HEK293 (cell line): ENCODE measurements around the gene ANKRD9.

Experiments
- BCL11A ChIP-seq: fragments of 450-650 bp; formaldehyde crosslinking; IDR thresholded peaks from 2 replicates; pipeline ENCODE4 v1.5.1; 2016; ENCODE audit warnings: low read depth, missing biosample characterization, missing genetic modification characterization
- EGR2 ChIP-seq: fragments of 450-650 bp; formaldehyde crosslinking; IDR thresholded peaks from 2 replicates; pipeline ENCODE4 v1.5.1; 2016; ENCODE audit warnings: low read depth, missing biosample characterization, missing genetic modification characterization
- KLF17 ChIP-seq: fragments of 450-650 bp; formaldehyde crosslinking; IDR thresholded peaks from 2 replicates; pipeline ENCODE4 v1.5.1; 2016; ENCODE audit warnings: missing biosample characterization, missing genetic modification characterization
- PBX3 ChIP-seq: sonication (generic); formaldehyde crosslinking; IDR thresholded peaks from 2 replicates; pipeline ENCODE4 v1.8.1; 2022; ENCODE audit warnings: mild to moderate bottlenecking, moderate library complexity, missing genetic modification reagents
- PRDM10 ChIP-seq: fragments of 450-650 bp; formaldehyde crosslinking; IDR thresholded peaks from 2 replicates; pipeline ENCODE4 v1.5.1; 2016; ENCODE audit warnings: missing biosample characterization, missing genetic modification characterization
- SP2 ChIP-seq: fragments of 450-650 bp; formaldehyde crosslinking; IDR thresholded peaks from 2 replicates; pipeline ENCODE4 v1.5.1; 2016; ENCODE audit warnings: missing biosample characterization, missing genetic modification characterization
- YY2 ChIP-seq: fragments of 450-650 bp; formaldehyde crosslinking; IDR thresholded peaks from 2 replicates; pipeline ENCODE4 v1.5.1; 2016; ENCODE audit warnings: missing biosample characterization, missing genetic modification characterization
- ZBTB11 ChIP-seq: fragments of 450-650 bp; formaldehyde crosslinking; conservative IDR thresholded peaks from 2 replicates; pipeline ENCODE4 v1.5.1; 2016; ENCODE audit warnings: low read depth, missing biosample characterization, missing genetic modification characterization
- ZBTB20 ChIP-seq: fragments of 450-650 bp; formaldehyde crosslinking; IDR thresholded peaks from 2 replicates; pipeline ENCODE4 v1.5.1; 2016; ENCODE audit warnings: missing biosample characterization, missing genetic modification characterization
- ZBTB26 ChIP-seq: fragments of 450-650 bp; formaldehyde crosslinking; optimal IDR thresholded peaks from 2 replicates; pipeline ENCODE3; 2016; ENCODE audit warnings: missing biosample characterization, mild to moderate bottlenecking, missing genetic modification characterization
- ZBTB48 ChIP-seq: fragments of 450-650 bp; formaldehyde crosslinking; IDR thresholded peaks from 2 replicates; pipeline ENCODE4 v1.5.1; 2016; ENCODE audit warnings: missing biosample characterization, missing genetic modification characterization
- ZBTB8A ChIP-seq: fragments of 450-650 bp; formaldehyde crosslinking; IDR thresholded peaks from 2 replicates; pipeline ENCODE4 v1.5.1; 2016; ENCODE audit warnings: missing biosample characterization, missing genetic modification characterization
- ZFHX2 ChIP-seq: fragments of 450-650 bp; formaldehyde crosslinking; conservative IDR thresholded peaks from 2 replicates; pipeline ENCODE4 v1.5.1; 2016; ENCODE audit warnings: missing biosample characterization, missing genetic modification characterization
- ZFP69B ChIP-seq: fragments of 450-650 bp; formaldehyde crosslinking; IDR thresholded peaks from 2 replicates; pipeline ENCODE4 v1.5.1; 2016; ENCODE audit warnings: missing biosample characterization, missing genetic modification characterization
- ZIC2 ChIP-seq: fragments of 450-650 bp; formaldehyde crosslinking; IDR thresholded peaks from 2 replicates; pipeline ENCODE4 v1.5.1; 2016; ENCODE audit warnings: missing biosample characterization, missing genetic modification characterization
- ZNF26 ChIP-seq: fragments of 450-650 bp; formaldehyde crosslinking; IDR thresholded peaks from 2 replicates; pipeline ENCODE4 v1.5.1; 2016; ENCODE audit warnings: missing biosample characterization, missing genetic modification characterization
- ZNF335 ChIP-seq: fragments of 450-650 bp; formaldehyde crosslinking; conservative IDR thresholded peaks from 2 replicates; pipeline ENCODE4 v1.5.1; 2016; ENCODE audit warnings: missing biosample characterization, missing genetic modification characterization
- ZNF350 ChIP-seq: fragments of 450-650 bp; formaldehyde crosslinking; IDR thresholded peaks from 2 replicates; pipeline ENCODE4 v1.5.0; 2017; ENCODE audit warnings: missing biosample characterization, mild to moderate bottlenecking, missing genetic modification characterization
- ZNF501 ChIP-seq: fragments of 450-650 bp; formaldehyde crosslinking; IDR thresholded peaks from 2 replicates; pipeline ENCODE4 v1.5.1; 2016; ENCODE audit warnings: missing biosample characterization, missing genetic modification characterization
- ZNF529 ChIP-seq: fragments of 450-650 bp; formaldehyde crosslinking; IDR thresholded peaks from 2 replicates; pipeline ENCODE4 v1.5.1; 2017; ENCODE audit warnings: missing genetic modification characterization, missing biosample characterization; ENCODE audit not compliant: insufficient replicate concordance
- ZNF600 ChIP-seq: fragments of 450-650 bp; formaldehyde crosslinking; IDR thresholded peaks from 2 replicates; pipeline ENCODE4 v1.5.1; 2016; ENCODE audit warnings: missing biosample characterization, missing genetic modification characterization
- ZNF629 ChIP-seq: fragments of 450-650 bp; formaldehyde crosslinking; IDR thresholded peaks from 2 replicates; pipeline ENCODE4 v1.5.1; 2017; ENCODE audit warnings: missing biosample characterization, missing genetic modification characterization
- ZNF692 ChIP-seq: fragments of 450-650 bp; formaldehyde crosslinking; IDR thresholded peaks from 2 replicates; pipeline ENCODE4 v1.5.1; 2016; ENCODE audit warnings: missing biosample characterization, missing genetic modification characterization
- ZXDB ChIP-seq: fragments of 450-650 bp; formaldehyde crosslinking; IDR thresholded peaks from 2 replicates; pipeline ENCODE4 v1.5.1; 2016; ENCODE audit warnings: missing biosample characterization, missing genetic modification characterization

The ANKRD9 gene

GRCh38 chr14:102516531-102517391 lies 7.2 kb upstream of the ANKRD9 start (continued):
- TF ChIP-seq ZNF26 (no peak), ZNF501 (tag by site-specific recombination) (0 out of 2 replicates have a peak, but pooled peaks have one; percentile 28), PRDM10 (tag by site-specific recombination) (peak; percentile 48; the same call in 1 of the 2 replicates), ZBTB26 (peak; percentile 82), ZFHX2 (peak; percentile 65), KLF17 (tag by site-specific recombination) (0 out of 2 replicates have a peak, but pooled peaks have one; percentile 54), YY2 (0 out of 2 replicates have a peak, but pooled peaks have one; percentile 22), ZNF350 (tag by site-specific recombination) (no peak), ZBTB11 (peak; percentile 66), ZBTB20 (tag by site-specific recombination) (peak; percentile 59; the same call in 1 of the 2 replicates), ZFP69B (tag by site-specific recombination) (no peak; the same call in 1 of the 2 replicates), PBX3 (CRISPR knock-in tag) (peak; percentile 28; the same call in 1 of the 2 replicates), ZNF692 (tag by site-specific recombination) (peak; percentile 73), ZIC2 (0 out of 2 replicates have a peak, but pooled peaks have one; percentile 16), BCL11A (tag by site-specific recombination) (peak; percentile 68; the same call in 1 of the 2 replicates), ZBTB8A (peak; percentile 96), ZNF529 (tag by site-specific recombination) (no peak), EGR2 (tag by site-specific recombination) (peak; percentile 38; the same call in 1 of the 2 replicates), ZBTB48 (tag by site-specific recombination) (peak; percentile 72), ZXDB (tag by site-specific recombination) (peak; percentile 59; the same call in 1 of the 2 replicates), ZNF629 (0 out of 2 replicates have a peak, but pooled peaks have one; percentile 13), SP2 (tag by site-specific recombination) (peak; percentile 46), ZNF600 (tag by site-specific recombination) (peak; percentile 82), ZNF335 (peak; percentile 84)
